ENCODE measurements around the gene TPST2. TPM values are rescaled to one million over a fixed set of nuclear protein-coding genes. Genes with fewer than 3 reads are reported as not detected.
"Not testable (repeated sequence)": the region's sequence is repeated elsewhere in the genome, so short reads cannot be mapped to it uniquely, and the experiment has no call there.

Gene TPST2
- total RNA-seq, 1 donor from 2014 or later: 28.5 TPM

DNA sequence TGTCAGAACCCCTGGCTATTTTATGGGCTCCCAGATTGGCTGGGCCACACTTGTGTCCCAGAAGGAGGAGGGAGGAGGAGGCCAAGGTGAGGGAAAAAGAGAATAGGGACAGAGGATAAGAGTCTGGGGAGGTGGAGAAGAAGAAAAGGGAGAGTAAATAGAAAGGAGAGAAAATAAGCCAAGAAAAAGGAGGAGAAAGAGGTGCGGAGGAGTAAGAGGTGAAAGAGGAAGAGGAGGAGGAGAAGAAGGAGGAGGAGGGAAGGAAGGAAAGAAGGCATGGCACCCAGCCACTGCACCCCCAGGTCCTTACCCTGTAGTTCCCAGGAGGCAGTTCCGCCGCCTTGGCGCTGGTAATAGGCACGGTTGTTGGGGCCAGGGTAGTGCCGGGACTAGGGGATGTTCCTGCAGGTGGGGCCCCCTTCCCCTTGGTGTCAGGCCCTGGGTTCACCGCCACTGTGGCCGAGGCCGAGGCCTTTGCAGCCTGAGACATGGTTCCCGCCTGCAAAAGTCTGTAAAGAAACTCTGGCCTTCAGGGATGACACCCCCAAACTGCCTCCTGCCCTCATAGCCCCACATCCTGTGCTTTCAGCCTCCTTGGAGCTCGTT lies 26.0 kb upstream of the TPST2 start:
- H3K27ac ChIP-seq (replicated peaks): no peak overlapping the region
- peaks cover 25% of the 10 kb centered on the region for H3K4me1 ChIP-seq
- intact Hi-C loops (cut with micrococcal nuclease): no loop called here
- no peaks in the 10 kb centered on the region for H3K36me3 ChIP-seq
- no peak for DNase-seq
- H3K9me3 ChIP-seq (replicated peaks): no peaks in the 10 kb centered on the region
- no peak for TF ChIP-seq CTCF (IDR thresholded peaks at IDR 0.05; ENCODE audit: borderline replicate concordance)
- no peak overlapping the region for H3K4me3 ChIP-seq
- peaks cover 40% of the 10 kb centered on the region for H3K27me3 ChIP-seq (ENCODE audit: low read depth)

DNA sequence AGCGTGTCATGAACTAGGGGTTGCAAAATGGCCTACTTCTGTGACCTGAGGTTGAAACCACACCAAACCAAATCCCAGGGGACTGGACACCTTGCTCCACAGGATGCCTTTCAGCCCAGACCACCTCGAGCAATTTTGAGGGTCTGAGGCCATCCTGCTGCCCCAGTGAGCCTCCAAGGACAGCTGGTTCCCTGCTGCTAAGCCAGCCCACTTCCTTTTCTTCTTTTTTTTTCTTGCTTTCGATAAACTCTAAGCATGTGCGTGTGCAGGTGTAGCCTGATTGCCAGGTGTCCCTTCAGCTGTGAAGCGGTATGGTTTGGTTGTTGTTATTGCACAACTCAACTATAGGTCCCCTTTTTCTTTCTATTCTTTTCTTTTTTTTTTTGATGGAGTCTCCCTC lies 25.2 kb upstream of the TPST2 start:
- Histone ChIP-seq H3K27ac (replicated peaks) (no peak overlapping the region), H3K4me3 (no peak overlapping the region), H3K36me3 (no peaks in the 10 kb centered on the region), H3K27me3 (ENCODE audit: low read depth) (peaks cover 40% of the 10 kb centered on the region), H3K9me3 (replicated peaks) (no peaks in the 10 kb centered on the region), H3K4me1 (peaks cover 23% of the 10 kb centered on the region)
- no peak for DNase-seq
- no peak for TF ChIP-seq CTCF (IDR thresholded peaks at IDR 0.05; ENCODE audit: borderline replicate concordance)
- intact Hi-C loops (cut with micrococcal nuclease): no loop called here

- Histone ChIP-seq H3K4me1 (peaks cover 15% of the 10 kb centered on the region), H3K27me3 (ENCODE audit: low read depth) (peaks cover 40% of the 10 kb centered on the region), H3K4me3 (no peak overlapping the region), H3K9me3 (replicated peaks) (no peaks in the 10 kb centered on the region), H3K27ac (replicated peaks) (no peak overlapping the region), H3K36me3 (no peaks in the 10 kb centered on the region)
- TF ChIP-seq CTCF (IDR thresholded peaks at IDR 0.05; ENCODE audit: borderline replicate concordance): no peak
- intact Hi-C loops (cut with micrococcal nuclease): no loop called here
- no peak for DNase-seq
Measured at GRCh38 chr22:26614322-26614721, 24.4 kb upstream of the TPST2 start.

DNA sequence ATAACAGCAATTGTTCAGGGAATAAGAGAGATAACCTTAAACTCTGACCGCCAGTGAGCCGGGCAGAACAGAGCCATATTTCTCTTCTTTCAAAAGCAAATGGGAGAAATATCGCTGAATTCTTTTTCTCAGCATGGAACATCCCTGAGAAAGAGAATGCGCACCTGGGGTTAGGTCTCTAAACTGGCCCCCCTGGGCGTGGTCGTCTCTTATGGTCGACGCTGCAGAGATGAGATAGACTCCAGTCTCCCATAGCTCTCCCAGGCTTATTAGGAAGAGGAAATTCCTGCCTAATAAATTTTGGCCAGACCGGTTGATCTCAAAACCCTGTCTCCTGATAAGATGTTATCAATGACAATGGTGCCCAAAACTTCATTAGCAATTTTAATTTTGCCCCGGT lies 23.8 kb upstream of the TPST2 start:
- H3K27me3 ChIP-seq (ENCODE audit: low read depth): peaks cover 40% of the 10 kb centered on the region
- H3K9me3 ChIP-seq (replicated peaks); H3K4me1 ChIP-seq; H3K36me3 ChIP-seq; H3K27ac ChIP-seq (replicated peaks); H3K4me3 ChIP-seq; intact Hi-C loops (cut with micrococcal nuclease); DNase-seq: not testable (repeated sequence)

DNA sequence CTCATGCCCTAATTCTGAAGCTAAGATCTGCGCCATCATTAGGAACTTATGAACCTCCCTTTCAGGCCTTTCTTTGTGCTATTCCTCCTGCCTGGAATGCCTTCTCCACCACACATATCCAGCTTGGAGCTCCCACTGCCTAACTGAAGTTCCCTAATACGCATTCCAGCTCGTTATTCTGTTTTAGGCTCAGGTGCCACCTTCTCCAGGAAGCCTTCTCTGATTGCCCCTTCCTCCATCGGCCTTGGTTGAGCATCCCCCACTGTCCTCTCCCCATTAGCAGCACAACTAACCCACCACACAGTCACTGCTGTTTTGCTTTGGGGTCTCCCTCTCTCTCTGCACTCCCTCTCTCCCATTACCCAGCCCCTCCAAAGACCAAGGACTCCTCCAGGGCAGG lies 22.7 kb upstream of the TPST2 start:
- intact Hi-C loops (cut with micrococcal nuclease): no loop called here
- TF ChIP-seq CTCF (IDR thresholded peaks at IDR 0.05; ENCODE audit: borderline replicate concordance): no peak

GRCh38 chr22:26610996-26611395 lies 21.1 kb upstream of the TPST2 start:
- H3K27ac ChIP-seq (replicated peaks): no peak overlapping the region
- no peak for TF ChIP-seq CTCF (IDR thresholded peaks at IDR 0.05; ENCODE audit: borderline replicate concordance)
- H3K36me3 ChIP-seq: no peaks in the 10 kb centered on the region
- peaks cover 37% of the 10 kb centered on the region for H3K27me3 ChIP-seq (ENCODE audit: low read depth)
- intact Hi-C loops (cut with micrococcal nuclease): no loop called here
- H3K4me1 ChIP-seq: peaks cover 3% of the 10 kb centered on the region
- DNase-seq: no peak
- H3K4me3 ChIP-seq: no peak overlapping the region
- no peaks in the 10 kb centered on the region for H3K9me3 ChIP-seq (replicated peaks)

More for the DNA sequence above, 22.7 kb upstream of the TPST2 start:
- DNase-seq: no peak
- H3K27me3 ChIP-seq (ENCODE audit: low read depth): peaks cover 40% of the 10 kb centered on the region
- no peak overlapping the region for H3K4me3 ChIP-seq
- H3K36me3 ChIP-seq: no peaks in the 10 kb centered on the region
- no peaks in the 10 kb centered on the region for H3K9me3 ChIP-seq (replicated peaks)
- H3K4me1 ChIP-seq: peaks cover 3% of the 10 kb centered on the region
- no peak overlapping the region for H3K27ac ChIP-seq (replicated peaks)

All from left ventricle myocardium inferior (tissue), 1 donor.